GM21529 (cell line): ENCODE measurements around the gene IFNAR2.
"Not testable (repeated sequence)": the region's sequence is repeated elsewhere in the genome, so short reads cannot be mapped to it uniquely, and the experiment has no call there.

Experiments used
- ATAC-seq: cut with Tn5 transposase; IDR thresholded peaks from one replicate; pipeline ENCODE4 v1.9.1; 2021; ENCODE audit not compliant: unreplicated experiment

Gene IFNAR2

DNA sequence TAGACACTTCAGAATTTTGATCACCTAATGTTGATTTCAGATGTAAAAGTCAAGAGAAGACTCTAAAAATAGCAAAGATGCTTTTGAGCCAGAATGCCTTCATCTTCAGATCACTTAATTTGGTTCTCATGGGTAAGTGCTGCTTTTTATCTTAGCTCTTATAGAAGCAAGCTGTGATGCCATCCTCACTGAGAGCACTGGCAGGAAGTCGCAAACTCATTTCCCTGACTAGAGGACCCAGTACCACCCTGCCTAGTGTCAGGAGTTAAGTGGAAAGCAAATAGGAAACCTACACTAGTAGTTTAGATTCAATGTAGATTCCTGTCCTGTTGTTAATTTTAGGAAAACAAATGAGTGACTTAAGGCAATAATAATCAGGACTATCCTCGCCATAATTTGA, 12.1 kb downstream of the IFNAR2 start:
- ATAC-seq = no peak

- not testable (repeated sequence) for ATAC-seq
Measured at GRCh38 chr21:33242846-33243245, 13.1 kb downstream of the IFNAR2 start.

DNA sequence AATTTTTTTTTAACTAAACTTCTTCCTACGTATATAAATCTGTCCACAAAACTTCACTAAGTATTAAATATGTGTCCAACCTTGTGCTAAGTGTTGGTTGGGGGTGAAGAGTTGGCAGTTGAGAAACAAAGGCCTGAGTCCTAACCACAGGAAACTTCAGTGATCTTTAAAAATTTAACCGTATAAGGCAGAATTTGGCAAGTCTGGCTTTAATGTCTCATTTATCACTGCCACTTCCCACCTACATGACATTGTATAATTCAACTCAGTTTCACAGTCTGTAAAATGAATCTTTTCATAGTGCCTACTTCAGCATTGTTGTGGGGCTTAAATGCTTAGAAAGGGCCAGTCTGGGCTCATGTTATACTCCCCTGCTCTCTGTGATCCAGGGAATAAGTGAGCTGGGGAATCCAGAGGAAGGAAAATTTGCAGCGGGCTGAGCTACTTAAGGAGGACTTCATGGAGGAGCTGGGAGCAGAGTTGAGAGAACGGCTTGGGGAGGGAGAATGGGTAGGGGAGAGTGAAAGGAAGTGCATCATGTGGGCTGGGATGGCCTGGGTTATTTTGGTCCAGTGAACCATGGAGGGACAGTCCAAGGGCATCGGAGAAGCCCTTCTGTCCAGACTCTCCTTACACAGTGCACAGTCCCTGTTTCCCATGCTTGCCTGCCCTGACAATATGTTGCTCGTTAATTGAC, 14.5 kb downstream of the IFNAR2 start:
- no peak for ATAC-seq

DNA sequence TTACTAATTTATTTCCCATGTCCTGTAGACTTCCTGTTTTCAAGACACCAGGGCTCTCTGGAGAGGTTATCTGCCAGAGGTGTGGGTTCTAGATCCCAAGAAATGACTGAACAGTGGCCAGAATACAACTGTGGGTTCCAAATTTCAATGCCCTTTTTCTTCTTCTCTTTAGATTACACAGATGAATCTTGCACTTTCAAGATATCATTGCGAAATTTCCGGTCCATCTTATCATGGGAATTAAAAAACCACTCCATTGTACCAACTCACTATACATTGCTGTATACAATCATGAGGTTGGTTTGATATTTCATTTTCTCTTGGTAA, 15.0 kb downstream of the IFNAR2 start:
- no peak for ATAC-seq

- ATAC-seq = no peak
Measured at GRCh38 chr21:33245289-33245918, 15.7 kb downstream of the IFNAR2 start.

- no peak for ATAC-seq
Measured at GRCh38 chr21:33246506-33246905, 16.8 kb downstream of the IFNAR2 start.

- no peak for ATAC-seq
Measured at GRCh38 chr21:33246963-33247362, 17.2 kb downstream of the IFNAR2 start.

GRCh38 chr21:33247599-33247998, 17.9 kb downstream of the IFNAR2 start:
- no peak for ATAC-seq

DNA sequence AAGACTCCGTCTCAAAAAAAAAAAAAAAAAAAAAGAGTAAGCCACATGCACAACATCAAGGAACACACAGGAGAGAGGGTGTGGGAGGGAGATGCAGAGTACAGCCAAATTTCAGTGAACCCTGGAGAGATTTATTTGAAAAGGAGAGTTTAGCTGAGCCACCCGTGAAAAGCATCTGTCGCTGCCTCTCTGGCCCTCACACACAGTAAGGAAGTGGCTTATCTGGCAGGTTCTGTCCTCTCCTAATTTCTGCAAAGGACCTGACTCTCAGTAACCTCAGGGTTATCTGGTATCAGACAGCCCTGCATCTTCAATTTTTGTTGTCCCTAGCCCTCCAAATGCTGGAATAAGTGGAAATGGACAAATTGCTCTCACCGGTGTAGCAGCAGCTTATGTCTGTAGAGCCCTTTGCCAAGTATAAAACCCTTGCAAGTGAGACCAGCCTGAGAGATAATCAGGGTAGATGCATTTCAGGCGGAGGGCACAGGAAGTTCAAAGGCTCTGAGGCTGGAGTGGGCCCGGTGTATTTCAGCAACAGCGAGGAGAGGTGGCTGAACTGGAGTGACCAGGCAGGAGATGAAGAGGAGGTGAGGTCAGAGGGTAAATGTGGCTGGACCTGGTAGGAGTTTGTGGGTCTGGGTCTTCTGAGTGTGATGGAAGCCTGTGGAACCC, 19.7 kb downstream of the IFNAR2 start:
- ATAC-seq = no peak

- no peak for ATAC-seq
Measured at GRCh38 chr21:33251119-33251518, 21.4 kb downstream of the IFNAR2 start.

DNA sequence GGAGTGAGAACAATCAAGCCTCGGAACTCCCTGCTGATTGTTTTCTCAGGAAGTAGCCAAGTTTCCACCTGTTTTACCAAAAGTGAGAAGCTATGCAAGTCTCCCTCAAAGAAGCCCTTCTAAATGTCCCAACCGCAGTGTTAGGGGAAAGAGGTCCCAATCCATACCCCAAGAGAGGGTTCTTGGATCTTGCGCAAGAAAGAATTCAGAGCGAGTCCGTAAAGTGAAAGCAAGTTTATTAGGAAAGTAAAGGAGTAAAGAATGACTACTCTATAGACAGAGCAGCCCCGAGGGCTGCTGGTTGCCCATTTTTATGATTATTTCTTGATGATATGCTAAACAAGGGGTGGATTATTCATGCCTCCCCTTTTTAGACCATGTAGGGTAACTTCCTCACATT, 23.6 kb downstream of the IFNAR2 start:
- ATAC-seq = not testable (repeated sequence)

DNA sequence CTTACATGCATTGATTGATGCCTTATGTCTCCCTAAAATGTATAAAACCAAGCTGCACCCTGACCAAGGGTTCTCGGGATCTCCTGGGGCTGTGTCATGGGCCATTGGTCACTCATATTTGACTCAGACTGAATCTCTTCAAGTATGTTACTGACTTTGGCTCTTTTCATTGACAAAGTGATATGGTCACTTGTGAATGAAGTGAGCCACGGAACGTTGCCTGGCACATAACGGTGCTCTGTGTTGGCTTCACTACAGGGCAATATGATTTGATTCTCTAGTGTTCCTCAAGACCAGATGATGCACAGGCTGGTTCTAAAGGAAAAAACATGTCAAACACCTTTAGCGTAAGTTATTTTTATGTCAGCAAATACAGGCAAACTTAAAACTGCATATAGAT, 25.0 kb downstream of the IFNAR2 start:
- no peak for ATAC-seq

DNA sequence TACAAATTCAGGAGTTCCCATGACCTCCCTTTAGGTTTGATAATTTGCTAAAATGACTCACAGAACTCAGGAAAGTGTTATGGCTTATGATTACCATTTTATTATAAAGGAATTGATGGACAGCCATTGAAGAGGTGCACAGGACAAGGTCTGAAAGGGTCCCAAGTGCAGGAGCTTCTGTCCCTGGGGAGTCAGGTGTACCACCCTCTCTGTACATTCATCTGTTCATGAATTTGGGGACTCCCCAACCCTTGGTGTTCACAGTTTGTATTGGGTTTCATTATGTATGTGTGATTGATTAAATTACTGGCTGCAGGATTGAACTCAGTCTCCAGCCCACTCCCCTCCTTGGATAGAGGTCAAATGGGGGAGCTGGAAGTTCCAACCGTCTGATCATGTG, 25.7 kb downstream of the IFNAR2 start:
- ATAC-seq = no peak

GRCh38 chr21:33256019-33256418, 26.3 kb downstream of the IFNAR2 start:
- ATAC-seq = no peak

- ATAC-seq = no peak
Measured at GRCh38 chr21:33257094-33257803, 27.5 kb downstream of the IFNAR2 start.

DNA sequence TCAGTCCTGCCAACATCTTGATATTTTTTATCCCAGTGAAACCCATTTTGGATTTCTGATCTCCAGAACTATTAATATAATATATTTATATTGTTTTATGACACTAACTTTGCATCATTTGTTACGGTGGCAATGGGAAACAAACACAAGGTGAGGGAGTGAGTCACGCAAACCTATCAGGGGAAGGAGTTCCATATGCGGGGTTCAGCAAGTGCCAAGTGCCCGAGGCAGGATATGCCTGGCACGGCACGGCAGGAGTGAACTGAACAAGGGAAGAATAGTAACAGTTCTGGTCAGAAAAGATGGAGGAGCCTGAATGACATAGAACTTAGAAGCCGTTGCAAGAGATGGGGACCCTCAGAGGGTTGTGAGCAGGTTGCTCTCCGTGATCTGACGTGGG, 28.7 kb downstream of the IFNAR2 start:
- no peak for ATAC-seq

- ATAC-seq = no peak
Measured at GRCh38 chr21:33259428-33259827, 29.7 kb downstream of the IFNAR2 start.

- ATAC-seq = no peak
Measured at GRCh38 chr21:33259995-33260394, 30.3 kb downstream of the IFNAR2 start.

DNA sequence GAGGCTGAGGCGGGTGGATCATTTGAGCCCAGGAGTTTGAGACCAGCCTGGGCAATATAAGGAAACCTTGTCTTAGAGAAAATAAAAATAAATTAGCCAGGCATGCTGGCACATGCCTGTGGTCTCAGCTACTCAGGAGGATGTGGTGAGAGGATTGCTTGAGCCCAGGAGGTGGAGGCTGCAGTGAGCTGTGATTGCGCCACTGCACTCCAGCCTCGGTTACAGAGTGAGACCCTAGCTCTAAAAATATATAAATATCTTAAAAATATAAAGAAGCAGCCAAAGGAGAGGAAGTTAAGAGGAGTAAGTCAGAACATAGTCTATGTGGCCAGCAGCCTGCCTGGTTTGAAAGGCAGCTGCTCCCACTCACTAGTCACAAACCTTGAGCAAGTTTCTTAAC, 31.9 kb downstream of the IFNAR2 start:
- ATAC-seq = no peak

DNA sequence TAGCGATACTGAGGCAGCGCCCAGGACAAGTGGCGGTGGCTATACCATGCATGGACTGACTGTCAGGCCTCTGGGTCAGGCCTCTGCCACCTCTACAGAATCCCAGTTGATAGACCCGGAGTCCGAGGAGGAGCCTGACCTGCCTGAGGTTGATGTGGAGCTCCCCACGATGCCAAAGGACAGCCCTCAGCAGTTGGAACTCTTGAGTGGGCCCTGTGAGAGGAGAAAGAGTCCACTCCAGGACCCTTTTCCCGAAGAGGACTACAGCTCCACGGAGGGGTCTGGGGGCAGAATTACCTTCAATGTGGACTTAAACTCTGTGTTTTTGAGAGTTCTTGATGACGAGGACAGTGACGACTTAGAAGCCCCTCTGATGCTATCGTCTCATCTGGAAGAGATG, 33.2 kb downstream of the IFNAR2 start:
- no peak for ATAC-seq

DNA sequence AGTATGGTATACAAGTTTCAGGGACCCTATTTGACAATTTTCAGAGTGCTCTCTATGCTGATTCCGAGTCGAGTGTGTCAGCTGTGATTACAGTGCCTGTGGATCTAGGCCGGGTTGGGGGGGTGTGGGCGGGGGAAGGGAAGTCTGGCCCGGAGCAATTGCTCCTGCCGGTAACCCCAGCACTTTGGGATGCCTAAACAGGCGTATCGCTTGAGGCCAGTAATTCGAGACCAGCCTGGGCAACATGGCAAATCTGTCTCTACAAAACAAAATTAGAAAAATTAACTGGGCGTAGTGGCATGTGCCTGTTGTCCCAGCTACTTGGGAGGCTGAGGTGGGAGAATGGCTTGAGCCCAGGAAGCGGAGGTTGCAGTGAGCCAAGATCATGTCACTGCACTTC, 34.8 kb downstream of the IFNAR2 start:
- ATAC-seq = no peak

GRCh38 chr21:33265664-33266049, 35.9 kb downstream of the IFNAR2 start:
- peak; percentile 26 for ATAC-seq
